ENCODE measurements around the gene NOMO2. TPM values are rescaled to one million over a fixed set of nuclear protein-coding genes. Genes with fewer than 3 reads are reported as not detected.
"Not testable (repeated sequence)": the region's sequence is repeated elsewhere in the genome, so short reads cannot be mapped to it uniquely, and the experiment has no call there.

NOMO2 gene
- total and polyA plus RNA-seq, 5 donors from 2014 or later: 77.6 to 126 (median 91.4) TPM

- H3K27me3 Mint-ChIP-seq; H3K36me3 ChIP-seq (ENCODE audit: control insufficient read depth, insufficient read depth, low read length); H3K4me1 Mint-ChIP-seq; H3K36me3 Mint-ChIP-seq; H3K27me3 ChIP-seq (ENCODE audit: control insufficient read depth, insufficient read depth, low read length); H3K4me1 ChIP-seq (ENCODE audit: control insufficient read depth, insufficient read depth, low read length, poor library complexity, severe bottlenecking); H3K9me3 ChIP-seq (ENCODE audit: control insufficient read depth in 2 of 2, low read length in 2 of 2); H3K4me3 ChIP-seq (ENCODE audit: low read depth, low read length); H3K4me3 Mint-ChIP-seq; H3K27ac Mint-ChIP-seq; ATAC-seq (ENCODE audit: low read depth in 2 of 2); DNase-seq; H3K27ac ChIP-seq (ENCODE audit: insufficient read depth, low read length, poor library complexity, severe bottlenecking); H3K9me3 Mint-ChIP-seq: not testable (repeated sequence)
Measured at GRCh38 chr16:18522637-18523036, 39.3 kb downstream of the NOMO2 start.

GRCh38 chr16:18521445-18522181 lies 40.3 kb downstream of the NOMO2 start:
- H3K9me3 ChIP-seq (ENCODE audit: control insufficient read depth in 2 of 2, low read length in 2 of 2); H3K27me3 Mint-ChIP-seq; H3K4me3 ChIP-seq (ENCODE audit: low read depth, low read length); H3K4me3 Mint-ChIP-seq; H3K36me3 Mint-ChIP-seq; H3K27me3 ChIP-seq (ENCODE audit: control insufficient read depth, insufficient read depth, low read length); H3K4me1 Mint-ChIP-seq; H3K9me3 Mint-ChIP-seq; DNase-seq; H3K4me1 ChIP-seq (ENCODE audit: control insufficient read depth, insufficient read depth, low read length, poor library complexity, severe bottlenecking); H3K27ac Mint-ChIP-seq; H3K27ac ChIP-seq (ENCODE audit: insufficient read depth, low read length, poor library complexity, severe bottlenecking); ATAC-seq (ENCODE audit: low read depth in 2 of 2); H3K36me3 ChIP-seq (ENCODE audit: control insufficient read depth, insufficient read depth, low read length): not testable (repeated sequence)

GRCh38 chr16:18518536-18519283 lies 43.2 kb downstream of the NOMO2 start:
- not testable (repeated sequence) for H3K27me3 Mint-ChIP-seq; H3K36me3 Mint-ChIP-seq; ATAC-seq (ENCODE audit: low read depth in 2 of 2); H3K4me1 Mint-ChIP-seq; H3K4me1 ChIP-seq (ENCODE audit: control insufficient read depth, insufficient read depth, low read length, poor library complexity, severe bottlenecking); H3K27ac Mint-ChIP-seq; H3K27me3 ChIP-seq (ENCODE audit: control insufficient read depth, insufficient read depth, low read length); H3K36me3 ChIP-seq (ENCODE audit: control insufficient read depth, insufficient read depth, low read length); H3K9me3 ChIP-seq (ENCODE audit: control insufficient read depth in 2 of 2, low read length in 2 of 2); H3K4me3 ChIP-seq (ENCODE audit: low read depth, low read length); H3K9me3 Mint-ChIP-seq; H3K27ac ChIP-seq (ENCODE audit: insufficient read depth, low read length, poor library complexity, severe bottlenecking); DNase-seq; H3K4me3 Mint-ChIP-seq

- not testable (repeated sequence) for ATAC-seq (ENCODE audit: low read depth in 2 of 2); H3K27ac Mint-ChIP-seq; H3K27me3 Mint-ChIP-seq; H3K4me1 ChIP-seq (ENCODE audit: control insufficient read depth, insufficient read depth, low read length, poor library complexity, severe bottlenecking); DNase-seq; H3K9me3 Mint-ChIP-seq; H3K4me3 Mint-ChIP-seq; H3K27ac ChIP-seq (ENCODE audit: insufficient read depth, low read length, poor library complexity, severe bottlenecking); H3K27me3 ChIP-seq (ENCODE audit: control insufficient read depth, insufficient read depth, low read length); H3K36me3 ChIP-seq (ENCODE audit: control insufficient read depth, insufficient read depth, low read length); H3K36me3 Mint-ChIP-seq; H3K4me3 ChIP-seq (ENCODE audit: low read depth, low read length); H3K9me3 ChIP-seq (ENCODE audit: control insufficient read depth in 2 of 2, low read length in 2 of 2); H3K4me1 Mint-ChIP-seq
Measured at GRCh38 chr16:18498430-18498829, 63.5 kb downstream of the NOMO2 start.

GRCh38 chr16:18497032-18497431 lies 64.9 kb downstream of the NOMO2 start:
- H3K36me3 ChIP-seq (ENCODE audit: control insufficient read depth, insufficient read depth, low read length); H3K9me3 ChIP-seq (ENCODE audit: control insufficient read depth in 2 of 2, low read length in 2 of 2); H3K4me1 ChIP-seq (ENCODE audit: control insufficient read depth, insufficient read depth, low read length, poor library complexity, severe bottlenecking); H3K27me3 Mint-ChIP-seq; H3K4me3 Mint-ChIP-seq; H3K27ac Mint-ChIP-seq; H3K36me3 Mint-ChIP-seq; H3K27ac ChIP-seq (ENCODE audit: insufficient read depth, low read length, poor library complexity, severe bottlenecking); ATAC-seq (ENCODE audit: low read depth in 2 of 2); H3K27me3 ChIP-seq (ENCODE audit: control insufficient read depth, insufficient read depth, low read length); H3K4me3 ChIP-seq (ENCODE audit: low read depth, low read length); DNase-seq; H3K9me3 Mint-ChIP-seq; H3K4me1 Mint-ChIP-seq: not testable (repeated sequence)

- H3K36me3 Mint-ChIP-seq; DNase-seq; H3K4me1 Mint-ChIP-seq; H3K36me3 ChIP-seq (ENCODE audit: control insufficient read depth, insufficient read depth, low read length); H3K9me3 ChIP-seq (ENCODE audit: control insufficient read depth in 2 of 2, low read length in 2 of 2); H3K4me3 Mint-ChIP-seq; H3K27me3 Mint-ChIP-seq; H3K9me3 Mint-ChIP-seq; H3K27me3 ChIP-seq (ENCODE audit: control insufficient read depth, insufficient read depth, low read length); H3K27ac ChIP-seq (ENCODE audit: insufficient read depth, low read length, poor library complexity, severe bottlenecking); H3K4me1 ChIP-seq (ENCODE audit: control insufficient read depth, insufficient read depth, low read length, poor library complexity, severe bottlenecking); H3K4me3 ChIP-seq (ENCODE audit: low read depth, low read length); H3K27ac Mint-ChIP-seq: not testable (repeated sequence)
- peak; percentile 68 to 89 for ATAC-seq (ENCODE audit: low read depth in 2 of 2)
Measured at GRCh38 chr16:18492118-18492897, 69.6 kb downstream of the NOMO2 start.

GRCh38 chr16:18436025-18436424 lies 125.9 kb downstream of the NOMO2 start:
- H3K4me3 Mint-ChIP-seq; H3K27me3 Mint-ChIP-seq; ATAC-seq (ENCODE audit: low read depth in 2 of 2); H3K27ac ChIP-seq (ENCODE audit: insufficient read depth, low read length, poor library complexity, severe bottlenecking); H3K27ac Mint-ChIP-seq; H3K4me1 ChIP-seq (ENCODE audit: control insufficient read depth, insufficient read depth, low read length, poor library complexity, severe bottlenecking); H3K4me3 ChIP-seq (ENCODE audit: low read depth, low read length); H3K36me3 ChIP-seq (ENCODE audit: control insufficient read depth, insufficient read depth, low read length); H3K9me3 ChIP-seq (ENCODE audit: control insufficient read depth in 2 of 2, low read length in 2 of 2); H3K27me3 ChIP-seq (ENCODE audit: control insufficient read depth, insufficient read depth, low read length); H3K4me1 Mint-ChIP-seq; H3K36me3 Mint-ChIP-seq; DNase-seq; H3K9me3 Mint-ChIP-seq: not testable (repeated sequence)

All from CD4-positive, CD25-positive, alpha-beta regulatory T cell (primary cell).